DOHH2 (cell line): Measurements from ENCODE around the gene AFAP1.

Source experiments
- H3F3A ChIP-seq: fragments of 200-600 bp; sonication (generic), shearing (Covaris generic); 2 replicates; pipeline ENCODE4 v1.6.0; 2016; ENCODE audit warnings: antibody characterized with exemption, mild to moderate bottlenecking; ENCODE audit not compliant: control insufficient read depth, insufficient read depth
- H3K27ac ChIP-seq: fragments of 200-600 bp; sonication (generic); 2 replicates; pipeline ENCODE4 v1.5.1; 2014; ENCODE audit warnings: low read depth, mild to moderate bottlenecking, low read length, moderate library complexity
- H3K27me3 ChIP-seq: fragments of 200-600 bp; sonication (generic); 2 replicates; pipeline ENCODE4 v1.6.1; 2014; ENCODE audit warnings: mild to moderate bottlenecking, low read length, mixed read lengths; ENCODE audit not compliant: control insufficient read depth
- H3K36me3 ChIP-seq: fragments of 200-600 bp; sonication (generic); 2 replicates; pipeline ENCODE4 v1.6.1; 2014; ENCODE audit warnings: mild to moderate bottlenecking, low read length, moderate library complexity, mixed read lengths; ENCODE audit not compliant: control insufficient read depth
- H3K4me1 ChIP-seq: fragments of 200-600 bp; sonication (generic); 2 replicates; pipeline ENCODE4 v1.6.1; 2014; ENCODE audit warnings: mild to moderate bottlenecking, low read length, mixed read lengths; ENCODE audit not compliant: control insufficient read depth
- H3K4me2 ChIP-seq: fragments of 200-600 bp; sonication (generic); 2 replicates; pipeline ENCODE4 v1.6.0; 2014; ENCODE audit warnings: mild to moderate bottlenecking, low read length, moderate library complexity
- H3K4me3 ChIP-seq: fragments of 200-600 bp; sonication (generic); 2 replicates; pipeline ENCODE4 v1.5.1; 2014; ENCODE audit warnings: mild to moderate bottlenecking, low read length, mixed read lengths
- H3K79me2 ChIP-seq: fragments of 200-600 bp; sonication (generic); 2 replicates; pipeline ENCODE4 v1.6.1; 2014; ENCODE audit warnings: mild to moderate bottlenecking, low read length, mixed read lengths; ENCODE audit not compliant: control insufficient read depth
- H3K9me2 ChIP-seq: fragments of 200-600 bp; sonication (generic); replicated peaks from 2 replicates; pipeline ENCODE4 v1.6.1; 2014; ENCODE audit warnings: mild to moderate bottlenecking, low read length, mixed read lengths; ENCODE audit not compliant: control insufficient read depth
- H3K9me3 ChIP-seq: fragments of 200-600 bp; sonication (generic); 2 replicates; pipeline ENCODE4 v1.6.1; 2014; ENCODE audit warnings: antibody characterized with exemption, low read length, mixed read lengths; ENCODE audit not compliant: control insufficient read depth, insufficient read depth
- H4K20me1 ChIP-seq: fragments of 200-600 bp; sonication (generic); 2 replicates; pipeline ENCODE4 v1.6.0; 2014; ENCODE audit warnings: low read depth, mild to moderate bottlenecking, antibody characterized with exemption, low read length, moderate library complexity; ENCODE audit not compliant: control insufficient read depth, insufficient read depth
- EZH2phosphoT487 ChIP-seq: fragments of 200-600 bp; sonication (generic); IDR thresholded peaks from 2 replicates; pipeline ENCODE4 v1.6.1; 2017; ENCODE audit warnings: borderline replicate concordance, mild to moderate bottlenecking, antibody characterized with exemption, low read length, moderate library complexity, mixed read lengths
- TF ChIP-seq, protein P1 (sequence below): fragments of 200-600 bp; sonication (generic); IDR thresholded peaks from one replicate; pipeline ENCODE4 v1.5.1; 2014; ENCODE audit warnings: antibody characterized with exemption, mild to moderate bottlenecking, low read depth, low read length; ENCODE audit not compliant: poor library complexity, severe bottlenecking

The AFAP1 gene

GRCh38 chr4:7808181-7808580 is 131.5 kb downstream of the AFAP1 start:
- no peaks in the 10 kb centered on the region for H4K20me1 ChIP-seq
- peaks cover 2% of the 10 kb centered on the region for H3K4me1 ChIP-seq
- no peaks in the 10 kb centered on the region for H3K9me2 ChIP-seq
- no peaks in the 10 kb centered on the region for H3K36me3 ChIP-seq
- H3K4me3 ChIP-seq, result no peak overlapping the region
- H3F3A ChIP-seq, result no peaks in the 10 kb centered on the region
- TF ChIP-seq EZH2phosphoT487, result no peak
- TF ChIP-seq, protein P1, sequence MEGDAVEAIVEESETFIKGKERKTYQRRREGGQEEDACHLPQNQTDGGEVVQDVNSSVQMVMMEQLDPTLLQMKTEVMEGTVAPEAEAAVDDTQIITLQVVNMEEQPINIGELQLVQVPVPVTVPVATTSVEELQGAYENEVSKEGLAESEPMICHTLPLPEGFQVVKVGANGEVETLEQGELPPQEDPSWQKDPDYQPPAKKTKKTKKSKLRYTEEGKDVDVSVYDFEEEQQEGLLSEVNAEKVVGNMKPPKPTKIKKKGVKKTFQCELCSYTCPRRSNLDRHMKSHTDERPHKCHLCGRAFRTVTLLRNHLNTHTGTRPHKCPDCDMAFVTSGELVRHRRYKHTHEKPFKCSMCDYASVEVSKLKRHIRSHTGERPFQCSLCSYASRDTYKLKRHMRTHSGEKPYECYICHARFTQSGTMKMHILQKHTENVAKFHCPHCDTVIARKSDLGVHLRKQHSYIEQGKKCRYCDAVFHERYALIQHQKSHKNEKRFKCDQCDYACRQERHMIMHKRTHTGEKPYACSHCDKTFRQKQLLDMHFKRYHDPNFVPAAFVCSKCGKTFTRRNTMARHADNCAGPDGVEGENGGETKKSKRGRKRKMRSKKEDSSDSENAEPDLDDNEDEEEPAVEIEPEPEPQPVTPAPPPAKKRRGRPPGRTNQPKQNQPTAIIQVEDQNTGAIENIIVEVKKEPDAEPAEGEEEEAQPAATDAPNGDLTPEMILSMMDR, result no peak
- H3K27ac ChIP-seq, result no peak overlapping the region
- no peak overlapping the region for H3K4me2 ChIP-seq
- H3K79me2 ChIP-seq, result no peaks in the 10 kb centered on the region
- H3K27me3 ChIP-seq, result peaks cover 7% of the 10 kb centered on the region; the same call in 1 of the 2 replicates
- no peaks in the 10 kb centered on the region for H3K9me3 ChIP-seq

- Histone ChIP-seq H3K9me3 (no peaks in the 10 kb centered on the region), H3K27ac (no peak overlapping the region), H3K4me2 (no peak overlapping the region), H3K9me2 (no peaks in the 10 kb centered on the region), H4K20me1 (no peaks in the 10 kb centered on the region), H3F3A (no peaks in the 10 kb centered on the region), H3K4me3 (no peak overlapping the region), H3K27me3 (peaks cover 7% of the 10 kb centered on the region; the same call in 1 of the 2 replicates), H3K79me2 (no peaks in the 10 kb centered on the region), H3K4me1 (peaks cover 5% of the 10 kb centered on the region), H3K36me3 (no peaks in the 10 kb centered on the region)
- TF ChIP-seq, protein P1, result no peak
Measured at GRCh38 chr4:7807351-7807921, 132.2 kb downstream of the AFAP1 start.

DNA sequence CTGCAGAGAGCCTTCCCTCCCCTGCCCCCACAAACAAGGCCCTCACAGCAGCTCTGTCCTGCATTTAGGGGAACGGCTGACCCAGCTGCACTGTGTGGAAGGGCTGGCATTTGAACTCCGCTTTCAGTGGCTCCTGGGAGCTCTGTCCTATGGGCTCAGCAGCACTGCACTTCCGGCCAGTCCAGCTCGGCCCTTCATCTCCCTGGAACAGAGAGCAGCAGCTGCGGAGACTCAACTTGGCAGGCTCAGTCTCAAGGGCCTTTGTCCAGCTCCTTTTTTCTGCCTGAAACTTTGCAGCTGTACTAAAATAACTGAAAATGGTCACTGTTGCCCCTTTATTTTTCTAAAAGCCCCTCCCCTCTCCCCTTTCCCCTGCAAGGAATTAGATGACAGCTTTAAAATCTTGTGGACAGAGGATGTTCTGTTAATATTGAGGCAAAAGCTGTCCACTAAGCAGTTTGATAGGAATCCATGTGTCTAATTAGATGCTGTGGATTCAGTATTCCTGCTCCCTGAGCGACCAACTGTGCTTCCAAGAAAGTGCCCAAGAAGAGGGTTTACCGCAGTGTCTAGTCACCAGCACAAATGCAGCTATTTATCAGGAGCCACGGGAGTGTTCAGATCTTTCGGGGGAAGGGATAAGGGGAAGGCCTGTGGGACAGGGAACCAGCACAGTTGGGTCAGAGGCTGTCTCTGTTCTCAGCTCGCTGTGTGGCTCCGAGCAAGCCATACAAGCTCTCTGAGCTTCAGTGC is 133.1 kb downstream of the AFAP1 start:
- H3K27me3 ChIP-seq, result peaks cover 7% of the 10 kb centered on the region; the same call in 1 of the 2 replicates
- no peak overlapping the region for H3K4me2 ChIP-seq
- no peaks in the 10 kb centered on the region for H4K20me1 ChIP-seq
- H3K27ac ChIP-seq, result no peak overlapping the region
- no peak overlapping the region for H3K4me3 ChIP-seq
- no peaks in the 10 kb centered on the region for H3K9me2 ChIP-seq
- peaks cover 14% of the 10 kb centered on the region for H3K4me1 ChIP-seq
- H3K36me3 ChIP-seq, result no peaks in the 10 kb centered on the region
- H3K79me2 ChIP-seq, result no peaks in the 10 kb centered on the region
- H3K9me3 ChIP-seq, result no peaks in the 10 kb centered on the region
- TF ChIP-seq, protein P1, result no peak
- no peak for TF ChIP-seq EZH2phosphoT487
- H3F3A ChIP-seq, result no peaks in the 10 kb centered on the region
